DND-41 (cell line): ENCODE data around the gene ZC3H13.

Source experiments
- ATAC-seq: fragments of 200-7000 bp; cut with Tn5 transposase; 3 replicates; pipeline ENCODE4 v1.9.1; 2021; ENCODE audit warnings: low read depth; ENCODE audit not compliant: insufficient read depth
- DNase-seq: peaks from one replicate; pipeline ENCODE4 v3.0.0-alpha.2; 2020
- H2AFZ ChIP-seq: 2 replicates; pipeline ENCODE4 v1.6.0; 2012; ENCODE audit warnings: low read depth, low read length
- H3K27ac ChIP-seq: 2 replicates; pipeline ENCODE4 v1.5.1; 2012; ENCODE audit warnings: low read length, inconsistent platforms
- H3K27me3 ChIP-seq: fragments of 200-600 bp; sonication (generic); 2 replicates; pipeline ENCODE4 v1.6.0; 2012; ENCODE audit warnings: low read length, mild to moderate bottlenecking, inconsistent platforms; ENCODE audit not compliant: insufficient read depth, poor library complexity
- H3K36me3 ChIP-seq: 2 replicates; pipeline ENCODE4 v1.5.1; 2012; ENCODE audit warnings: low read length, inconsistent platforms; ENCODE audit not compliant: insufficient read depth
- H3K4me1 ChIP-seq: 2 replicates; pipeline ENCODE4 v1.5.1; 2012; ENCODE audit warnings: mild to moderate bottlenecking, low read length; ENCODE audit not compliant: insufficient read depth
- H3K4me2 ChIP-seq: 2 replicates; pipeline ENCODE4 v1.6.0; 2012; ENCODE audit warnings: mild to moderate bottlenecking, moderate library complexity, low read length, inconsistent platforms; ENCODE audit not compliant: insufficient read depth
- H3K4me3 ChIP-seq, 2 experiments: fragments of 200-600 bp in 1 of 2; shearing (Covaris generic) in 1 of 2; 2 replicates each; pipeline ENCODE4 v1.5.1; 2012 to 2016; ENCODE audit warnings: inconsistent platforms in 2 of 2, low read length in 2 of 2, mild to moderate bottlenecking in 2 of 2, low read depth in 1 of 2, moderate library complexity in 1 of 2
- H3K79me2 ChIP-seq: 2 replicates; pipeline ENCODE4 v1.6.0; 2012; ENCODE audit warnings: low read length, inconsistent platforms; ENCODE audit not compliant: insufficient read depth
- H3K9ac ChIP-seq: 2 replicates; pipeline ENCODE4 v1.6.0; 2012; ENCODE audit warnings: low read depth, mild to moderate bottlenecking, inconsistent platforms, low read length, moderate library complexity
- H3K9me3 ChIP-seq: 2 replicates; pipeline ENCODE4 v1.5.1; 2012; ENCODE audit warnings: low read length, moderate library complexity, mild to moderate bottlenecking, inconsistent platforms; ENCODE audit not compliant: insufficient read depth, severe bottlenecking
- H4K20me1 ChIP-seq: 2 replicates; pipeline ENCODE4 v1.6.0; 2012; ENCODE audit warnings: low read length; ENCODE audit not compliant: insufficient read depth
- CTCF ChIP-seq: IDR thresholded peaks from 2 replicates; pipeline ENCODE4 v1.5.1; 2012; ENCODE audit warnings: borderline replicate concordance, low read length, moderate library complexity, mild to moderate bottlenecking; ENCODE audit not compliant: poor library complexity, severe bottlenecking; ENCODE audit errors: extremely low read depth
- EZH2 ChIP-seq: IDR thresholded peaks from 3 replicates; pipeline ENCODE4 v1.6.1; 2012; ENCODE audit warnings: borderline replicate concordance, low read depth, mild to moderate bottlenecking, moderate library complexity, low read length, inconsistent platforms; ENCODE audit not compliant: severe bottlenecking

The ZC3H13 gene

GRCh38 chr13:46079770-46080169, 27.2 kb upstream of the ZC3H13 start:
- H3K4me1 ChIP-seq, result peaks cover 16% of the 10 kb centered on the region
- no peaks in the 10 kb centered on the region for H3K36me3 ChIP-seq
- H4K20me1 ChIP-seq, result no peaks in the 10 kb centered on the region
- H3K4me2 ChIP-seq, result peak overlapping the region; percentile 35; the same call in 1 of the 2 replicates
- peak overlapping the region; percentile 52; the same call in 1 of the 2 replicates for H2AFZ ChIP-seq
- H3K4me3 ChIP-seq, result no peak overlapping the region
- ATAC-seq, result peak; percentile 89
- H3K9me3 ChIP-seq, result no peaks in the 10 kb centered on the region
- H3K27me3 ChIP-seq, result no peaks in the 10 kb centered on the region
- peak; percentile 32 for DNase-seq
- H3K27ac ChIP-seq, result peak overlapping the region; percentile 65
- H3K9ac ChIP-seq, result 0 out of 2 replicates have a peak overlapping the region, but pooled peaks have one; percentile 5
- TF ChIP-seq CTCF (no peak), EZH2 (no peak)
- H3K79me2 ChIP-seq, result no peaks in the 10 kb centered on the region

GRCh38 chr13:46077265-46077664, 24.7 kb upstream of the ZC3H13 start:
- DNase-seq (no peak), ATAC-seq (no peak)
- H3K27ac ChIP-seq, result no peak overlapping the region
- no peak overlapping the region for H3K9ac ChIP-seq
- H3K4me3 ChIP-seq, result no peak overlapping the region
- peaks cover 16% of the 10 kb centered on the region for H3K4me1 ChIP-seq
- H3K36me3 ChIP-seq, result no peaks in the 10 kb centered on the region
- no peaks in the 10 kb centered on the region for H3K27me3 ChIP-seq
- no peak overlapping the region for H3K4me2 ChIP-seq
- no peak overlapping the region for H2AFZ ChIP-seq
- TF ChIP-seq EZH2, result no peak
- TF ChIP-seq CTCF, result no peak
- no peaks in the 10 kb centered on the region for H3K79me2 ChIP-seq
- H4K20me1 ChIP-seq, result no peaks in the 10 kb centered on the region
- no peaks in the 10 kb centered on the region for H3K9me3 ChIP-seq

GRCh38 chr13:46076827-46077226, 24.3 kb upstream of the ZC3H13 start:
- no peak for DNase-seq
- TF ChIP-seq CTCF, result no peak
- no peak for TF ChIP-seq EZH2

DNA sequence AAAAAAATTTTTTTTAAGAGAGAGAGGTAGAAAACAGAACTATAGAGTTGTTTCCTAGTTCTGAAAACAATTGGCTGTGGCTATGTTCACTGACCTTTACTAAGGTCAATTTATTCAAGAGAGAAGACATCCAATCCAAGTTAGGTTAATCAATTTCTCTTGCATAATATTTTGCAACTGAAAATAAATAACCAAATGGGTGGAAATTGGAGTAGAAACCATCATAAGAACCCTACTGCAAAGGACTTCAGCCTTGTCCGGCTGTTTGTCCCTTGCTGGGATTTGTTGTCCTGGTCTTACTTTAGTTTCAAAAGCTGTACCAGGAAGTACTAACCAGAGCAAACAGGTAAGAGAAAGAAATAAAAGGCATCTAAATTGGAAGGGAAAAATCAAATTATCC, 23.3 kb upstream of the ZC3H13 start:
- H4K20me1 ChIP-seq, result no peaks in the 10 kb centered on the region
- H3K4me1 ChIP-seq, result peaks cover 16% of the 10 kb centered on the region
- H3K27ac ChIP-seq, result no peak overlapping the region
- ATAC-seq (no peak), DNase-seq (no peak)
- H3K36me3 ChIP-seq, result no peaks in the 10 kb centered on the region
- H3K4me3 ChIP-seq, result no peak overlapping the region
- H3K4me2 ChIP-seq, result no peak overlapping the region
- no peak overlapping the region for H3K9ac ChIP-seq
- no peaks in the 10 kb centered on the region for H3K27me3 ChIP-seq
- H3K79me2 ChIP-seq, result no peaks in the 10 kb centered on the region
- H2AFZ ChIP-seq, result no peak overlapping the region
- H3K9me3 ChIP-seq, result no peaks in the 10 kb centered on the region
- TF ChIP-seq EZH2 (no peak), CTCF (no peak)

More at GRCh38 chr13:46076827-46077226, 24.3 kb upstream of the ZC3H13 start:
- no peak overlapping the region for H2AFZ ChIP-seq
- no peak overlapping the region for H3K27ac ChIP-seq
- H3K4me2 ChIP-seq, result no peak overlapping the region
- no peak overlapping the region for H3K4me3 ChIP-seq
- no peaks in the 10 kb centered on the region for H3K36me3 ChIP-seq
- H4K20me1 ChIP-seq, result no peaks in the 10 kb centered on the region
- H3K4me1 ChIP-seq, result peaks cover 16% of the 10 kb centered on the region
- ATAC-seq, result no peak
- H3K9me3 ChIP-seq, result no peaks in the 10 kb centered on the region
- H3K9ac ChIP-seq, result no peak overlapping the region
- H3K27me3 ChIP-seq, result no peaks in the 10 kb centered on the region
- H3K79me2 ChIP-seq, result no peaks in the 10 kb centered on the region
